Myocyte (in vitro differentiated cells): ENCODE measurements around the gene FBXO21. TPM values are rescaled to one million over a fixed set of nuclear protein-coding genes. Genes with fewer than 3 reads are reported as not detected.
A peak's percentile ranks its signal among the peaks of the same experiment; 100 is the strongest.
"Not testable (repeated sequence)": the region's sequence is repeated elsewhere in the genome, so short reads cannot be mapped to it uniquely, and the experiment has no call there.

ENCODE experiments used
- DNase-seq: peaks from one replicate; pipeline ENCODE4 v3.0.0-alpha.2; 2012; ENCODE audit warnings: low read depth
- polyA plus RNA-seq: library from polyadenylated mRNA; unstranded; fragments of >200 nt; gene quantifications from one replicate; pipeline ENCODE4 v1.2.1, GENCODE V29; 2012; ENCODE audit warnings: missing spikeins
- total RNA-seq: library from RNA; depleted of rRNA; stranded (reverse); fragments of >200 nt; gene quantifications from 2 replicates; pipeline ENCODE4 v1.2.3, GENCODE V29; 2014

Gene FBXO21
- total RNA-seq, result 38.4 and 67.4 TPM in 2 replicates
- 14.9 TPM for polyA plus RNA-seq

GRCh38 chr12:117190210-117190781 lies at the start of gene FBXO21:
Gene FBXO21, minus strand, starts transcription at chr12:117190470. Its CDS starts 14 bp downstream, at chr12:117190456.
- peak; percentile 85 for DNase-seq

GRCh38 chr12:117236456-117237001 lies 46.3 kb upstream of the FBXO21 start:
- DNase-seq, result peak; percentile 59

GRCh38 chr12:117235261-117235660 lies 45.0 kb upstream of the FBXO21 start:
- no peak for DNase-seq

- DNase-seq, result no peak
Measured at GRCh38 chr12:117234441-117234840, 44.2 kb upstream of the FBXO21 start.

GRCh38 chr12:117231750-117232149 lies 41.5 kb upstream of the FBXO21 start:
- no peak for DNase-seq

GRCh38 chr12:117228239-117228638 lies 38.0 kb upstream of the FBXO21 start:
- DNase-seq, result no peak

- DNase-seq, result no peak
Measured at GRCh38 chr12:117227000-117227653, 36.9 kb upstream of the FBXO21 start.

GRCh38 chr12:117226505-117226904 lies 36.2 kb upstream of the FBXO21 start:
- no peak for DNase-seq

GRCh38 chr12:117225179-117225578 lies 34.9 kb upstream of the FBXO21 start:
- DNase-seq, result no peak

- not testable (repeated sequence) for DNase-seq
Measured at GRCh38 chr12:117220947-117221346, 30.7 kb upstream of the FBXO21 start.

GRCh38 chr12:117218149-117218548 lies 27.9 kb upstream of the FBXO21 start:
- DNase-seq, result no peak

GRCh38 chr12:117216686-117217085 lies 26.4 kb upstream of the FBXO21 start:
- DNase-seq, result no peak

GRCh38 chr12:117214797-117215196 lies 24.5 kb upstream of the FBXO21 start:
- no peak for DNase-seq

GRCh38 chr12:117213295-117213808 lies 23.1 kb upstream of the FBXO21 start:
- DNase-seq, result no peak

GRCh38 chr12:117212563-117213190 lies 22.4 kb upstream of the FBXO21 start:
- DNase-seq, result peak; percentile 82

- peak; percentile 12 for DNase-seq
Measured at GRCh38 chr12:117210266-117210918, 20.1 kb upstream of the FBXO21 start.

- DNase-seq, result no peak
Measured at GRCh38 chr12:117209626-117210025, 19.4 kb upstream of the FBXO21 start.

- no peak for DNase-seq
Measured at GRCh38 chr12:117208811-117209455, 18.7 kb upstream of the FBXO21 start.

GRCh38 chr12:117208206-117208605 lies 17.9 kb upstream of the FBXO21 start:
- no peak for DNase-seq

- DNase-seq, result no peak
Measured at GRCh38 chr12:117207675-117208074, 17.4 kb upstream of the FBXO21 start.

GRCh38 chr12:117202556-117202955 lies 12.3 kb upstream of the FBXO21 start:
- peak; percentile 60 for DNase-seq
